ENCODE measurements around the gene TRHDE. TPM values are rescaled to one million over a fixed set of nuclear protein-coding genes. Genes with fewer than 3 reads are reported as not detected.

Gene TRHDE
- total and polyA plus RNA-seq, 2 of the 13 experiments (the other 11 are each of a cell fraction or from before 2014, with no cell fraction given), result not detected

GRCh38 chr12:72285861-72286260, 13.7 kb downstream of the TRHDE start (continued):
- no peak for TF ChIP-seq REST (IDR thresholded peaks at IDR 0.05; ENCODE audit: borderline replicate concordance in 1 of 2, low read depth in 1 of 2, low read length in 2 of 2)

GRCh38 chr12:72286526-72286925, 14.4 kb downstream of the TRHDE start:
- CTCF ChIA-PET (ENCODE audit: low intra/inter-chr PET ratio, low total read pairs), result no interaction called here
- H3K9me3 ChIP-seq (ENCODE audit: low read length), result no peaks in the 10 kb centered on the region
- no peaks in the 10 kb centered on the region for H3K36me3 ChIP-seq (replicated peaks in 1 of 2; ENCODE audit: control insufficient read depth in 1 of 2, insufficient read depth in 2 of 2, low read length in 2 of 2)
- no peak overlapping the region for H3K9ac ChIP-seq (ENCODE audit: insufficient read depth, low read depth, low read length)
- POLR2A ChIA-PET, result no interaction called here
- H3K27ac ChIP-seq (ENCODE audit: extremely low read length, insufficient read depth, low read length), result no peak overlapping the region
- in situ Hi-C loops (cut with HindIII; ENCODE audit: extremely low pct_ligation_motif_present, low pct_unique_long_range_greater_than_20kb) (no loop called here), intact Hi-C loops (cut with micrococcal nuclease; ENCODE audit: unreplicated experiment) (no loop called here)
- no peaks in the 10 kb centered on the region for H3K27me3 ChIP-seq (ENCODE audit: control insufficient read depth in 1 of 2, insufficient read depth in 2 of 2, low read length in 2 of 2)
- H3K4me3 ChIP-seq (replicated peaks in 1 of 3; ENCODE audit: insufficient read depth in 1 of 3, low read depth in 2 of 3, low read length in 3 of 3), result no peak overlapping the region
- H3K4me2 ChIP-seq (ENCODE audit: low read depth, low read length), result no peak overlapping the region
- DNase-seq (ENCODE audit: low spot score) (no peak), FAIRE-seq (no peak), ATAC-seq (no peak)
- H3K4me1 ChIP-seq (ENCODE audit: insufficient read depth, low read length), result no peaks in the 10 kb centered on the region
- H4K20me1 ChIP-seq (ENCODE audit: insufficient read depth, low read length), result no peaks in the 10 kb centered on the region
- TF ChIP-seq ZNF337 (CRISPR knock-in tag; IDR thresholded peaks at IDR 0.05; ENCODE audit: borderline replicate concordance, low read depth), result no peak
- no peak for TF ChIP-seq THRA (CRISPR knock-in tag; IDR thresholded peaks at IDR 0.05; ENCODE audit: borderline replicate concordance)
- H2AFZ ChIP-seq (ENCODE audit: low read length), result no peak overlapping the region
- BruUV-seq (replicated peaks), result no TSS peak
- WGBS (ENCODE audit: low lambda C conversion rate), result 13% methylated on average over 3 of the region's 3 CpGs
- H3K79me2 ChIP-seq (ENCODE audit: insufficient read depth, low read length), result no peaks in the 10 kb centered on the region
